ENCODE results near the gene MYO1F. TPM values are rescaled to one million over a fixed set of nuclear protein-coding genes. Genes with fewer than 3 reads are reported as not detected.

The MYO1F gene
- total RNA-seq, 4 donors from 2014 or later, result 2.2 to 6.3 (median 3.2) TPM

DNA sequence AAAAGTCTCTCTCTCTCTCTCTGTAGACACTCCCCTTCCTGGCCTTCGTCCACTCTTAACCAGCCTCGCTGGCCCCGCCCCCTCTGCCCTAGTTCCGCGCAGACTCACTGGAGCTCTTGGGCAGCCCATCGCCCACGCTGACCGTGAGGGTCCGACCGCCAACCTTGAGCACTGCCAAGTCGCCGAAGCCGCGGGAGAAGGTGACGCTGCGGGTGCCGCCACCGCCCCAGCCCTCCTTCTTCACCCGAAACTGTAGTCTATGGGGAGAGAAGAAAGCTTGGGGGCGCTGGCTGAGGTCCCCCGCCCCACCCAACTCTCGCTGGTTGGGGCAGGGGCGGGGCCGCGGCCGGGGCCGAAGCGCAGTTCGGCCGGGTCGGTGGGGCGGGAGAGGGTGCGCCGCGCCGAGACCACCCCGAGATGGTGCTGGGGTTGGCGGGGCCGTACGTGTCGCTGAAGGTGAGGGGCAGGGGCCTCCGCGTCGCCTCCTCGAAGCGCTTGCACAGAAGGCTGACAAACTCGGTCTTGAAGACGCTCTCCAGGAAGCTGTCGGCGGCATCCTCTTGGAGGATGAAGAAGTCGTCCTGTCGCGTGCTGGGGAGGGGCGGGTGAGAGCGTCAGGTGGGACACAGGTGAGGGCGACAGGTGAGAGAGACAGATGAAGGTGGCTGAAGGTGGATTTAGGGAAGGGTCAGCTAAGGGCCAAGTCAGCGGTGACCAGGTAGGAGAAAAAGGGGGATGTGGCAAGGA is 50.7 kb downstream of the MYO1F start:
- DNase-seq (ENCODE audit: low spot score in 2 of 2), result peak; percentile 90 to 97
- TF ChIP-seq POLR2A (IDR thresholded peaks at IDR 0.05), result no peak
- TF ChIP-seq, protein P1, sequence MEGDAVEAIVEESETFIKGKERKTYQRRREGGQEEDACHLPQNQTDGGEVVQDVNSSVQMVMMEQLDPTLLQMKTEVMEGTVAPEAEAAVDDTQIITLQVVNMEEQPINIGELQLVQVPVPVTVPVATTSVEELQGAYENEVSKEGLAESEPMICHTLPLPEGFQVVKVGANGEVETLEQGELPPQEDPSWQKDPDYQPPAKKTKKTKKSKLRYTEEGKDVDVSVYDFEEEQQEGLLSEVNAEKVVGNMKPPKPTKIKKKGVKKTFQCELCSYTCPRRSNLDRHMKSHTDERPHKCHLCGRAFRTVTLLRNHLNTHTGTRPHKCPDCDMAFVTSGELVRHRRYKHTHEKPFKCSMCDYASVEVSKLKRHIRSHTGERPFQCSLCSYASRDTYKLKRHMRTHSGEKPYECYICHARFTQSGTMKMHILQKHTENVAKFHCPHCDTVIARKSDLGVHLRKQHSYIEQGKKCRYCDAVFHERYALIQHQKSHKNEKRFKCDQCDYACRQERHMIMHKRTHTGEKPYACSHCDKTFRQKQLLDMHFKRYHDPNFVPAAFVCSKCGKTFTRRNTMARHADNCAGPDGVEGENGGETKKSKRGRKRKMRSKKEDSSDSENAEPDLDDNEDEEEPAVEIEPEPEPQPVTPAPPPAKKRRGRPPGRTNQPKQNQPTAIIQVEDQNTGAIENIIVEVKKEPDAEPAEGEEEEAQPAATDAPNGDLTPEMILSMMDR (IDR thresholded peaks at IDR 0.05), result no peak
- 10 to 27% methylated on average over 52 to 56 of the region's 57 CpGs for WGBS, 2 donors

DNA sequence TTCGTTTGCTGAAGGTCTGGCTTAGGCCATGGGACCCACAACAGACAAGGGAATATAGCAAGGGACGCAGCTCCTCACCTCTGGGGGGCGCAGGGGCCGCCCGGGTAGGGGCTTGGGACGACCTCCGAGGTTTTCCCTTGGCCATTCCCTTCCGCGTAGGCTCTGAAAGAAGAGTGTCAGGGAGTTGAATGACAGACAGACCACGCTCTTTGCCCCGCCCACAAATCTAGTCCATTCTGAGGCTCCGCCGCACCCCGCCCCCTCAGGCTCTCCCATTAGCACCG is 51.9 kb downstream of the MYO1F start:
- peak overlapping the region; percentile 10 for H3K4me3 ChIP-seq (ENCODE audit: low read depth, poor library complexity, severe bottlenecking)
- 4 to 15% methylated on average over 15 of the region's 15 CpGs for WGBS, 2 donors
- intact Hi-C loops (cut with DNase I; ENCODE audit: low total_unique reads), result no loop called here
- TF ChIP-seq POLR2A (IDR thresholded peaks at IDR 0.05), result no peak
- TF ChIP-seq, protein P1 (IDR thresholded peaks at IDR 0.05), result no peak
- DNase-seq (ENCODE audit: low spot score in 2 of 2), result no peak

More for the DNA sequence above, 50.7 kb downstream of the MYO1F start:
- peak overlapping the region; percentile 56 for H3K4me3 ChIP-seq (ENCODE audit: low read depth, poor library complexity, severe bottlenecking)
- intact Hi-C loops (cut with DNase I; ENCODE audit: low total_unique reads), result no loop called here

DNA sequence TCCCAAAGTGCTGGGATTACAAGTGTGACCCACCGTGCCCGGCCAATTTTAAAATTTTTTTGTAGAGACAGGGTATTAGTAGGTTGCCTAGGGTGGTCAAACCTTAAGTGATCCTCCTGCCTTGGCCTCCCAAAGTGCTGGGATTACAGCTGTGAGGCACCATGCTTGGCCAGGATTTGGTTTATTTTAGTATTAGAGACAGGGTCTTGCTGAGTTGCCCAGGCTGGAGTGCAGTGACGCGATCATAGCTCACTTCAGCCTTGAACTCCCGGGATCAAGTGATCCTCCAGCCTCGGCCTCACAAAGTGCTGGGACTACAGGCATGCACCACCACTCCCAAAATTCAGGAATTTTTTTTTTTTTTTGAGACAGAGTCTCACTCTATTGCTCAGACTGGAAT is 57.9 kb downstream of the MYO1F start:
- 93 to 96% methylated on average over 6 of the region's 6 CpGs for WGBS, 2 donors
- no peak for DNase-seq (ENCODE audit: low spot score in 2 of 2)
- no peak overlapping the region for H3K4me3 ChIP-seq (ENCODE audit: low read depth, poor library complexity, severe bottlenecking)
- TF ChIP-seq, protein P1 (IDR thresholded peaks at IDR 0.05), result no peak
- no peak for TF ChIP-seq POLR2A (IDR thresholded peaks at IDR 0.05)
- intact Hi-C loops (cut with DNase I; ENCODE audit: low total_unique reads), result no loop called here

DNA sequence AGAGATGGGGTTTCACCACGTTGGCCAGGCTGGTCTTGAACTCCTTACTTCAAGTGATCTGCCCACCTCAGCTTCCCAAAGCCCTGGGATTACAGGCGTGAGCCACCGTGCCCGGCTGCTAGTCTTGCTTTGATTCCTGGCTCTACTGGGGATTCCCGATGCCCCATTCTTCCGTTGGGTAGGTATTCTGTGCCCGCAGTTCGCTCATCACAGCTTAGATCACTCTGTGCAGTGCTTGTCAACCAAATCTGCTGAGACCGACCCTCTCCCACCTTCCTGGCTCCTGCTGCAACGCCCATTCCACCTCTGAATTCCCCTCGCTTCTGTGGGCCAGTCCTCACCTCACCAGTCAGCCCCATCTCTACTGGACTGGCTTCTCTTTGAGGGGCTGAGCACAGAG is 58.7 kb downstream of the MYO1F start:
- no peak overlapping the region for H3K4me3 ChIP-seq (ENCODE audit: low read depth, poor library complexity, severe bottlenecking)
- 81 to 85% methylated on average over 11 of the region's 11 CpGs for WGBS, 2 donors
- intact Hi-C loops (cut with DNase I; ENCODE audit: low total_unique reads), result no loop called here
- TF ChIP-seq, protein P1 (IDR thresholded peaks at IDR 0.05), result no peak
- no peak for TF ChIP-seq POLR2A (IDR thresholded peaks at IDR 0.05)
- no peak for DNase-seq (ENCODE audit: low spot score in 2 of 2)

DNA sequence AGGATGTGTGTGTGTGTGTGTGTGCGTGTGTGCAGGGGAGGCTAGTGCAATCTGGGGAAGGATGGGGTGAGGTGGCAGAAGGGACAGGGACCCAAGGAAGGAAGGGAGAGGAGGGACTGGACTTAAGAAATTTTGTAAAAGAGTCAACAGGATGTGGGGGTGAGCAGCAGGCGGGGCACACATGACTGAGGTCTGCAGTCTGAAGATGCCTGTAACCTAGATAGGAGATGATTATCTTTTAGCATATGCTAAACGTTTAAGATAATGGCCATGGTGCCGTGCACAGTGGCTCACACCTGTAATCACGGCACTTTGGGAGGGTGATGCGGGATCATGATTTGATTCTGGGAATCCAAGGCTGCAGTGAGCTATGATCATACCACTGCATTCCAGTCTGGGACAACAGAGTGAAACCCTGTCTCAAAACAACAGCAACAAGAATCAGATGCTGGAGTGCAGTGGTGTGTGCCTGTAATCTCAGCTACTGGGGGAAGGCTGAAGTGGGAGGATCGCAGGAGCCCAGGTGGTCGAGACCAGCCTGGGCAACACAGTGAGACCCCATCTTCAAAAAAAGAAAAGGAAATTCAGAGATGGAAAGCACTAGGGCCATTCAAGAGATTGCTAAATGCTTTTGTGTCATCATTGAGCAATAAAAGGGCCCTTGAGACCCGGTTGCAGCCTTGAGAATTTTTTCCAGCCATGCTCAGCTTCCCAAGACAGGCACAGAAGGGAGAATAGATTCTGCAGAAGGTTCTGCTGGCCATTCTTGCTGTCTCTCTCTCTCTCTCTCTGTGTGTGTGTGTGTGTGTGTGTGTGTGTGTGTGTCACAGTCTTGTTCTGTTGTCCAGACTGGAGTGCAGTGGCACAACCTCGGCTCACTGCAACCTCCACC is 59.4 kb downstream of the MYO1F start:
- no peak for DNase-seq (ENCODE audit: low spot score in 2 of 2)
- H3K4me3 ChIP-seq (ENCODE audit: low read depth, poor library complexity, severe bottlenecking), result no peak overlapping the region
- TF ChIP-seq, protein P1 (IDR thresholded peaks at IDR 0.05), result no peak
- TF ChIP-seq POLR2A (IDR thresholded peaks at IDR 0.05), result no peak
- intact Hi-C loops (cut with DNase I; ENCODE audit: low total_unique reads), result no loop called here
- 40 to 47% methylated on average over 10 of the region's 10 CpGs for WGBS, 2 donors

Data from lower leg skin (tissue), 4 donors.